Measurements from ENCODE around the gene PRKAR1B.

GRCh38 chr7:573269-573932, 153.7 kb downstream of the PRKAR1B start:
- no peak for TF ChIP-seq CTCF (conservative IDR thresholded peaks at IDR 0.05; ENCODE audit: low read depth, low read length)
- TF ChIP-seq EZH2 (IDR thresholded peaks at IDR 0.05; ENCODE audit: borderline replicate concordance, low read depth, low read length, poor library complexity, severe bottlenecking): no peak

Data from A673 (cell line).